GM21515 (cell line): ENCODE data around the gene DYRK1B.
"Not testable (repeated sequence)": the region's sequence is repeated elsewhere in the genome, so short reads cannot be mapped to it uniquely, and the experiment has no call there.

Experiments
- ATAC-seq: cut with Tn5 transposase; IDR thresholded peaks from one replicate; pipeline ENCODE4 v1.9.1; 2021; ENCODE audit not compliant: unreplicated experiment

The DYRK1B gene

GRCh38 chr19:39833464-39834286 is at the start of gene DYRK1B:
DYRK1B (minus strand) TSS chr19:39834162; CDS start chr19:39831867, 2,295 bp downstream.
- ATAC-seq: peak; percentile 82

- ATAC-seq: not testable (repeated sequence)
These were observed 48.7 kb upstream of the DYRK1B start for GRCh38 chr19:39882645-39883044.

DNA sequence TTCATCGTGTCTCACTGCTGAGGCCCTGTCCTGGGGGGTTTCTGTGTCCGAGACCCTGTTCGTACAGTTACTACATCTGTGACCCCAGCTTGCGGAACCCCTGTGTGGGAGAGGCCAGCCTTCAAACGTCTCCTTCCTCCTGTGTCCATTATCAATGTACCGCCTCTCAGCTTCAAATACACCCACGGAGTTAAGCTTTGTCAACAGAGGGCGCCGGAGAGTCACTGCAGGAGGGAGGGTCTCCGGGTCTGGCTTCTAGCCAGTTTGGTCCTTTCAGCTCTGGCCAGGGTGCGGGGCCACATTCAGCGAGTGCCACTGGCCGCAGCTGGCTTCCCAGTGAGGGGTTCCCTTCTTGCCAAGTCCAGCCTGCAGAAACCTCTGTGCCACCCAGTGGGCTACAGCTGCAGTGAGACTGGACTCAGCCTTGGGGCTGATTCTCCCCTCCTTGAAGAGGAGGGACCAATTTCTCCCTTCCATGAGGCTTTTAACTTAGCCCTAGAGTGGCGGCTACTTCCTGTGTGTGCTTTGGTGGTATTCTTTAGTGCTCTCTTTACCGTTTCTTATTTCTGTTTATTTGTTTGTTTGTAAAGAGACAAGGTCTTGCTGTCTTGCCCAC is 47.6 kb upstream of the DYRK1B start:
- ATAC-seq: not testable (repeated sequence)

- ATAC-seq: not testable (repeated sequence)
These were observed 46.3 kb upstream of the DYRK1B start for GRCh38 chr19:39880241-39880640.

DNA sequence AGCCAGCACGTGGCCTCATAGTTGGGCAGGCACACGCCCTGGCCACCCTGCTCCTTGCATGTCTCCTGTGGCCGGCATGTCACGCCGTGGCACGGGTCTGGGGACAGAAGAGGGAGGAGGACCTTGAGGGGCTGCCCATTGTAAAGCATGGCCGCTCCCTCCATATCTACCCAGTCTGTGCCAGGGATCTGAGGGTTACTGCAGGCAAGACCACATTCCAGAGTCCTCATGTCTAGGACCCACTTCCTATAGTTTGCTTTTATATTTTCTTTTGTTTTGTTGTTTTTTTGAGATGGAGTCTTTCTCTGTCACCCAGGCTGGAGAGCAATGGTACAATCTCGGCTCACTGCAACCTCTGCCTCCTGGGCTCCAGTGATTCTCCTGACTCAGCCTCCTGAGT is 45.8 kb upstream of the DYRK1B start:
- not testable (repeated sequence) for ATAC-seq

DNA sequence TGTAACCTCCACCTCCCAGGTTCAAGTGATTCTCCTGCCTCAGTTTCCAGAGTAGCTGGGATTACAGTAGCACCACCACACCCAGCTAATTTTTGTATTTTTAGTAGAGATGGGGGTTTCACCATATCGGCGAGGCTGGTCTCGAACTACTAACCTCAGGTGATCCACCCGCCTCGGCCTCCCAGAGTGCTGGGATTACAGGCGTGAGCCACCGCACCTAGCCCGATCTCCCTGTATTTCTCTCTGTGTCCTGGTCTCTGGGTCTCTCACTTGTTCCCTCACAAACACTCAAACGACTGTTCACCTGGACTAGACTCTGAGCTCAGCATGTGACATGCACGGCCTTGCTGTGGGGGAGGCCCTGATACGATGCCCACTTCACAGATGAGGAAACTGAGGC is 44.9 kb upstream of the DYRK1B start:
- not testable (repeated sequence) for ATAC-seq

- no peak for ATAC-seq
These were observed 44.4 kb upstream of the DYRK1B start for GRCh38 chr19:39878398-39878797.

DNA sequence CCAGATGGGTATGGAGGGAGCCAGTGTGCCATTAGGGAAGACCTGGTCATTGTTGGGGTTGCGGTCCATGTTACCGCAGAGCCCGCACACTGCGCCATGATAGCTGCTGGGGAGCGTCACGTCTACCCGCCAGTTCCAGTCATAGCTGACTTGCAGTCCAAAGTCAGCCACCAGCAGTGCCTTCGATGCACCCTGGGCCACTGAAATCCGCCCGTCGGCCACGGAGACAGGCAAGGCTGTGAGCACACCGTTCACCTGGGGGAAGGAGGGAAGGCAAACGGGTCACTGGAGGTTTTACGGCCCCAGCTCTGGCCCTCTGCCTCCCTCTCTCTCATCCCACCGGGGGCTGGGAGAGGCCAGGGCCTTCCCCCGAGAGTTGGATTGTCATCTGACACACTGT is 44.0 kb upstream of the DYRK1B start:
- ATAC-seq: not testable (repeated sequence)

GRCh38 chr19:39877488-39877887 is 43.5 kb upstream of the DYRK1B start:
- ATAC-seq: not testable (repeated sequence)

- not testable (repeated sequence) for ATAC-seq
These were observed 42.5 kb upstream of the DYRK1B start for GRCh38 chr19:39876486-39876885.

DNA sequence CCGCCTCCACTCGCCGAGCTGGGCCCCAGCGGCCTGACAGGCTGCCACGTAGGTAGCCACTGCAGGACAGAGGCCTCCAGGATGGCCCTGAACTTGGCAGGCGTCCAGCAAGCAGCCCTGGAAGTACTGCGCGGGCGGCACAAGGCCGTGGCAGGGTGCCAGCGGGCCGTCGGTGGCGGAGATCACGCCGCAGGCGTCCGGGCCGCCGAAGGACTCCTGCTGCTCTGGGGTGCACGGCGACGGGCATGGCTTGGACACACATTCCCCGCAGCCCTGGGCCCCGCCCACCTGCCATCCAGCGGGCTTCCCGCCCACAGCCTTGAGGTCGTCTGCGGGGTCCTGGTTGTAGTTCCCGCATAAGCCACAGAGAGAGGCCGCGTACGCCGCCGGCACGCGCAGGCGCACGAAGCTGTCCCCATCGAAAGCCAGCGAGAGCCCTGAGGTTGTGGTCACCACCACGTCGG is 41.5 kb upstream of the DYRK1B start:
- not testable (repeated sequence) for ATAC-seq

- ATAC-seq: no peak
These were observed 40.4 kb upstream of the DYRK1B start for GRCh38 chr19:39874404-39874803.

DNA sequence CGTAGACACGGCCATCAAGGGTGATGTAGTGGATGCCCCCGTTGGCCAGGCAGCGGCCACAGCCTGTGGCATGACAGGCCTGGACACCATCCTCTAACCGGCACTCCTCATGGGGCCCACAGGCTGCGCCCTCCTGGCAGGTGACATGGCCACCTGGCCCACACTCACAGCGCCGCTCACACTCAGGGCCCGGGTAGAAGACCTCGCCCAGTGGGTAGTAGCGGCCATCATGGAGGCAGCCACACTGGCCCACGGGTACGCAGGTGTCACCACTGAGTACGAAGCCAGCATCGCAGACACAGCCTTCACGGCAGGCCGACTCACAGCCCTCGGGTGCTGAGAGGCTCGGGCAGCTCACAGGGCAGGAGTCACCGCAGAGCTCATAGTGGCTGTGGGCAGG is 39.4 kb upstream of the DYRK1B start:
- ATAC-seq: no peak

GRCh38 chr19:39871886-39872866 is 38.2 kb upstream of the DYRK1B start:
- no peak for ATAC-seq

GRCh38 chr19:39871362-39871761 is 37.4 kb upstream of the DYRK1B start:
- ATAC-seq: no peak

DNA sequence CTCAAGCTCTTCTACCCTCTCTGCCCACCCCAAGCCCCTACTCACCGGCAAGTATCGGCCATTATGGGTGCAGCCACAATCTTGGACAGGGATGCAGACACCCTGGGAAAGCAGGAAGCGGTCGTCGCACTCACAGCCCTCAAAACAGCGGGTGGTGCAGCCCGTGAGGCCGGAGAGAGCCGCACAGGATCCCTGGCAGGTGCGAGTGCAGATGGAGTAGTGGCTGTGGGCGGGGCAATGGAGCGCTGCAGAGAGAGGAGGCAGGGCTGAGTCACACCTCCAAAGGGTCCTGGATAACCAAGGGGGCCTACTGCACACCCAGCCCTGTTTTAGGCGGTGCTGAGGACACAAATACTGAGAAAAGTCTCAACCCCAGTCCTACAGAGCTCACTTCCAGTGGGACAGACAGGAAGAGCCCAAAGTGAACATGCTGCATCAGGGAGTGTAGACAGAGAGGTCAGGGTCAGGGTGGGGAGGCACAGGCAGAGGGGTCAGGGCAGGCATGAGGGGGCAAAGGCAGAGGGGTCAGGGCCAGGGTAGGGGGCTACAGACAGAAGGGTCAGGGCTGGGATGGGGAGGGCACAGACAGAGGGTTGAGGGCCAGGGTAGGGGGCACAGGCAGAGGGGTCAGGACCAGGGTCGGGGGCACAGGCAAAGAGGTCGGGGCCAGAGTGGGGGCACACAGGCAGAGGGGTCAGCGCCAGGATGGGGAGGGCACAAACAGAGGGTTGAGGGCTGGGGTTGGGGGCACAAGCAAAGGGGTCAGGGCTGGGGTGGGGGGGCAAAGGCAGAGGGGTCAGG is 36.4 kb upstream of the DYRK1B start:
- ATAC-seq: no peak

- ATAC-seq: no peak
These were observed 34.0 kb upstream of the DYRK1B start for GRCh38 chr19:39867952-39868351.

- no peak for ATAC-seq
These were observed 33.2 kb upstream of the DYRK1B start for GRCh38 chr19:39867133-39867532.

GRCh38 chr19:39865953-39866352 is 32.0 kb upstream of the DYRK1B start:
- no peak for ATAC-seq

DNA sequence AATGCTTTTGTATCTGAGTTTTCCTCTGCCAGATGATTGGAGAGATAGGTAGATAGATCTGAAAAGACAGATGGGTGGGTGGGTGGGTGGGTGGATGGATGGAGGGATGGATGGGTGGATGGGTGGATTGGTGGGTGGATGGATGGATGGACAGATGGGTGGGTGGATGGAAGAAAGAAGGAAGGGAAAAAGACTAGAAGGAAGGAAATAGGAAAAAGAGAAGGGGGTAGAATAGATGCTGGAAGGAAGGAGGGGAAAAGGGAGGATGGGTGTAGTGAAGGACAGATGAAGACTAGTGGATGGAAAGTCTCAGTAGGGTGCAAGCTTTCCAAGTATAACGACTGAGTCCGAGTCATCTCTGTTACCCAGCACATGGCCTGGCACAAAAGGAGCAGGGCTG is 31.2 kb upstream of the DYRK1B start:
- ATAC-seq: no peak
